Measurements from ENCODE around the gene PLEKHG3. TPM values are rescaled to one million over a fixed set of nuclear protein-coding genes. Genes with fewer than 3 reads are reported as not detected.

The PLEKHG3 gene
- total and polyA plus RNA-seq, 2 experiments from 2014 or later, result 23.0 to 83.1 TPM

GRCh38 chr14:64753999-64754398, 49.8 kb downstream of the PLEKHG3 start:
- Histone ChIP-seq H3K27me3 (ENCODE audit: insufficient read depth) (no peaks in the 10 kb centered on the region), H3K4me2 (no peak overlapping the region), H3K9me2 (ENCODE audit: insufficient read depth) (no peaks in the 10 kb centered on the region), H2AFZ (no peak overlapping the region), H3K36me3 (ENCODE audit: insufficient read depth) (peaks cover 5% of the 10 kb centered on the region; the same call in 1 of the 2 replicates), H3K27ac (ENCODE audit: low read depth) (no peak overlapping the region), H3F3A (replicated peaks; ENCODE audit: low read depth) (no peaks in the 10 kb centered on the region), H4K20me1 (replicated peaks; ENCODE audit: insufficient read depth) (no peaks in the 10 kb centered on the region), H3K4me1 (ENCODE audit: insufficient read depth) (peaks cover 18% of the 10 kb centered on the region), H3K79me2 (replicated peaks; ENCODE audit: insufficient read depth) (no peaks in the 10 kb centered on the region), H3K4me3 (no peak overlapping the region)
- Mint-ChIP-seq H3K36me3 (ENCODE audit: low read depth) (peaks cover 12% of the 10 kb centered on the region; the same call in 2 of the 3 replicates), H3K9me3 (peaks cover 7% of the 10 kb centered on the region; the same call in 2 of the 3 replicates), H3K27me3 (ENCODE audit: insufficient read depth, low read depth, poor library complexity) (peaks cover 35% of the 10 kb centered on the region), H3K4me1 (peaks cover 17% of the 10 kb centered on the region), H3K27ac (no peak overlapping the region), H3K4me3 (no peak overlapping the region)
- TF ChIP-seq ZNF114 (CRISPR knock-in tag; IDR thresholded peaks at IDR 0.05), result no peak
- TF ChIP-seq STAT1 (IDR thresholded peaks at IDR 0.05; ENCODE audit: unreplicated experiment), result no peak
- DNase-seq (ENCODE audit: low spot score), result no peak
- no peak for ATAC-seq

GRCh38 chr14:64754685-64755084, 50.5 kb downstream of the PLEKHG3 start:
- peaks cover 18% of the 10 kb centered on the region for H3K4me1 ChIP-seq (ENCODE audit: insufficient read depth)
- ATAC-seq (no peak), DNase-seq (ENCODE audit: low spot score) (no peak)
- TF ChIP-seq ETS1 (IDR thresholded peaks at IDR 0.05) (no peak), JUNB (IDR thresholded peaks at IDR 0.05; ENCODE audit: unreplicated experiment) (no peak)
- Mint-ChIP-seq H3K27me3 (ENCODE audit: insufficient read depth, low read depth, poor library complexity) (peaks cover 35% of the 10 kb centered on the region), H3K36me3 (ENCODE audit: low read depth) (peaks cover 10% of the 10 kb centered on the region), H3K9me3 (peaks cover 7% of the 10 kb centered on the region; the same call in 2 of the 3 replicates), H3K4me1 (peaks cover 17% of the 10 kb centered on the region), H3K27ac (no peak overlapping the region), H3K4me3 (no peak overlapping the region)
- no peak overlapping the region for H3K4me2 ChIP-seq
- no peaks in the 10 kb centered on the region for H4K20me1 ChIP-seq (replicated peaks; ENCODE audit: insufficient read depth)
- H3K79me2 ChIP-seq (replicated peaks; ENCODE audit: insufficient read depth), result no peaks in the 10 kb centered on the region
- H3K36me3 ChIP-seq (ENCODE audit: insufficient read depth), result no peaks in the 10 kb centered on the region
- no peaks in the 10 kb centered on the region for H3K9me2 ChIP-seq (ENCODE audit: insufficient read depth)
- H2AFZ ChIP-seq, result no peak overlapping the region
- no peak overlapping the region for H3K27ac ChIP-seq (ENCODE audit: low read depth)
- H3F3A ChIP-seq (replicated peaks; ENCODE audit: low read depth), result no peaks in the 10 kb centered on the region
- no peaks in the 10 kb centered on the region for H3K27me3 ChIP-seq (ENCODE audit: insufficient read depth)
- no peak overlapping the region for H3K4me3 ChIP-seq

- Mint-ChIP-seq H3K4me3 (no peak overlapping the region), H3K36me3 (ENCODE audit: low read depth) (peaks cover 3% of the 10 kb centered on the region), H3K27me3 (ENCODE audit: insufficient read depth, low read depth, poor library complexity) (peaks cover 42% of the 10 kb centered on the region), H3K27ac (no peak overlapping the region), H3K4me1 (peaks cover 22% of the 10 kb centered on the region), H3K9me3 (peaks cover 7% of the 10 kb centered on the region; the same call in 2 of the 3 replicates)
- H4K20me1 ChIP-seq (replicated peaks; ENCODE audit: insufficient read depth), result no peaks in the 10 kb centered on the region
- no peaks in the 10 kb centered on the region for H3K79me2 ChIP-seq (replicated peaks; ENCODE audit: insufficient read depth)
- no peaks in the 10 kb centered on the region for H3F3A ChIP-seq (replicated peaks; ENCODE audit: low read depth)
- H3K27ac ChIP-seq (ENCODE audit: low read depth), result no peak overlapping the region
- no peaks in the 10 kb centered on the region for H3K27me3 ChIP-seq (ENCODE audit: insufficient read depth)
- H3K4me3 ChIP-seq, result no peak overlapping the region
- TF ChIP-seq POLR2AphosphoS5 (IDR thresholded peaks at IDR 0.05; ENCODE audit: low read depth) (no peak), JUNB (IDR thresholded peaks at IDR 0.05; ENCODE audit: unreplicated experiment) (no peak), STAT1 (IDR thresholded peaks at IDR 0.05; ENCODE audit: unreplicated experiment) (no peak), ZNF331 (CRISPR knock-in tag; IDR thresholded peaks at IDR 0.05; ENCODE audit: low read depth) (no peak), EZH2 (IDR thresholded peaks at IDR 0.05; ENCODE audit: low read depth, unreplicated experiment) (no peak), ZNF114 (CRISPR knock-in tag; IDR thresholded peaks at IDR 0.05) (no peak), ETS1 (IDR thresholded peaks at IDR 0.05) (no peak), CTCF (conservative IDR thresholded peaks at IDR 0.05; ENCODE audit: low read depth in 2 of 2) (no peak)
- no peak overlapping the region for H3K4me2 ChIP-seq
- H3K36me3 ChIP-seq (ENCODE audit: insufficient read depth), result no peaks in the 10 kb centered on the region
- DNase-seq (ENCODE audit: low spot score) (no peak), ATAC-seq (no peak)
- H2AFZ ChIP-seq, result no peak overlapping the region
- peaks cover 18% of the 10 kb centered on the region for H3K4me1 ChIP-seq (ENCODE audit: insufficient read depth)
- no peaks in the 10 kb centered on the region for H3K9me2 ChIP-seq (ENCODE audit: insufficient read depth)
Measured at GRCh38 chr14:64755781-64756221, 51.6 kb downstream of the PLEKHG3 start.
